ENCODE data around the gene OR5AU1.

The OR5AU1 gene

DNA sequence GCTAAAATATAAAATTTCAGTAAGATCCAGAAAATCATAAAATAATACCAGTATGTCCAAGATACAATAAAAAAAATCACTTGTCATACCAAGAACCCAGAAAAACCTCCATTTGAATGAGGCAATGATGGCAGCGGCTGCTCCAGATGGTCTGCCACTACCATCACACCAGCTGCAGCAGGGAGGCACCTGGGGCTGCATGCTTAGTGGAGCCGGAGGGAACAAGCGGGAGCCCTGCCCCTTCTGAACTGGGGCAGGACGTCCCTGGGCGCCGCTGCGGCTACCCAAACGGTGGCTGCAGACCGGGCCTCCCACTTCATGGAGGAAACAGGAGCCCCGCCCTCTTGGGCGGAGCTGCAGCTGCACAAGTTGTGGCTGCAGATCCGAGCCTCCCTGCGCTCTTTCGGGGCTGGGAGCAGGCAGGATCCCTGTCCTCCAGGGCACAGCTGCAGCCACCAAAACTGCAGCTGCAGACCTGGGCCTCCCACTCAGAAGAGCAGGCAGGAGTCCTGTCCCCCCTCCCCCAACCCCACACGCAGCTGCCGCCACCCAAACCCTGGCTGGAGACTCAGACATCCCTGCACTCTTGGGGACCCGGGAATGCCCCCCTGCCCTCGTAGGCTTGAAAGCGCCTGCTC lies 36.1 kb upstream of the OR5AU1 start:
- TF ChIP-seq, protein P1, sequence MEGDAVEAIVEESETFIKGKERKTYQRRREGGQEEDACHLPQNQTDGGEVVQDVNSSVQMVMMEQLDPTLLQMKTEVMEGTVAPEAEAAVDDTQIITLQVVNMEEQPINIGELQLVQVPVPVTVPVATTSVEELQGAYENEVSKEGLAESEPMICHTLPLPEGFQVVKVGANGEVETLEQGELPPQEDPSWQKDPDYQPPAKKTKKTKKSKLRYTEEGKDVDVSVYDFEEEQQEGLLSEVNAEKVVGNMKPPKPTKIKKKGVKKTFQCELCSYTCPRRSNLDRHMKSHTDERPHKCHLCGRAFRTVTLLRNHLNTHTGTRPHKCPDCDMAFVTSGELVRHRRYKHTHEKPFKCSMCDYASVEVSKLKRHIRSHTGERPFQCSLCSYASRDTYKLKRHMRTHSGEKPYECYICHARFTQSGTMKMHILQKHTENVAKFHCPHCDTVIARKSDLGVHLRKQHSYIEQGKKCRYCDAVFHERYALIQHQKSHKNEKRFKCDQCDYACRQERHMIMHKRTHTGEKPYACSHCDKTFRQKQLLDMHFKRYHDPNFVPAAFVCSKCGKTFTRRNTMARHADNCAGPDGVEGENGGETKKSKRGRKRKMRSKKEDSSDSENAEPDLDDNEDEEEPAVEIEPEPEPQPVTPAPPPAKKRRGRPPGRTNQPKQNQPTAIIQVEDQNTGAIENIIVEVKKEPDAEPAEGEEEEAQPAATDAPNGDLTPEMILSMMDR (IDR thresholded peaks at IDR 0.05), result no peak

DNA sequence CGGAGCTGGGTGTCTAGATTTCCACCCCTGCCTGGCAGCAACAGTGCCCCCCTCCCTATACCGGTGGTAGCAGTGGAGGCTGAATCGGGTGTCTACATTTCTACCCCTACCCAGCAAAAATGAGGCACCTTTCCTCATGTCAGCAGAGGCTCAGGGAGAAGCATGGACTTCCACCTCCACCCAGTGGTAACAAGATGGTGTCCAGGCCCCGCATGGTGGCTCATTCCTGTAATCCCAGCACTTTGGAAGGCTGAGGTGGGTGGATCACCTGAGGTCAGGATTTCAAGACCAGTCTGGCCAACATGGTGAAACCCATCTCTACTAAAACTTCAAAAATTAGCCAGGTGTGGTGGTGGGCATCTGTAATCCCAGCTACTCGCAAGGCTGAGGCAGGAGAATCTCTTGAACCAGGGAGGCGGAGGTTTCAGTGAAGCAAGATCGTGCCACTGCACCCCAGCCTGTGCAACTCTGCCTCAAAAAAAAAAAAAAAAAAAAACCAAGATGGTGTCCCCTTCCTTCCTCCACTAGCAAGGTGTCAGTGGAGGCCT lies 35.5 kb upstream of the OR5AU1 start:
- H3K4me3 ChIP-seq, result peak overlapping the region; percentile 65
- DNase-seq (ENCODE audit: low spot score), result no peak
- H3K27ac ChIP-seq, result no peak overlapping the region
- TF ChIP-seq, protein P1 (IDR thresholded peaks at IDR 0.05), result no peak

More for the DNA sequence above, 36.1 kb upstream of the OR5AU1 start:
- no peak for DNase-seq (ENCODE audit: low spot score)
- no peak overlapping the region for H3K27ac ChIP-seq
- peak overlapping the region; percentile 65 for H3K4me3 ChIP-seq

DNA sequence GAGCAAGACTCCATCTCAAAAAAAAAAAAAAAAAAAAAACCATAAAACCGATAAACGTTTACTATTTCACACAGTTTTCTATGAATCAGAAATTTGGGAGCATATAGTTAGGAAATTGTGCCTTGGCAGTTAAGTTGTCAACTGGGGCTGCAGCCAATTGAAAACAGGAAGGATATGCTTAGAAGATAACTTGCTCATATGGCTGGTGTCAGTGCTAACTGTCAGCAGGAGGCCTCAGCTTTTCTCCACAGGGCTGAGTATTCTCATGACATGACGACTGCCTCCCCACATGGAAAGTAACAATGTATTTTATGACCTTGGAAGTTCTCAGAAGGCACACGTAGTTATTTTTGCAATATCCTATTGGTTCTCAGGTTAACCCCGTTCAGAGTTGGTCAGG lies 29.6 kb upstream of the OR5AU1 start:
- no peak overlapping the region for H3K27ac ChIP-seq
- TF ChIP-seq, protein P1 (IDR thresholded peaks at IDR 0.05), result no peak
- DNase-seq (ENCODE audit: low spot score), result no peak
- no peak overlapping the region for H3K4me3 ChIP-seq

DNA sequence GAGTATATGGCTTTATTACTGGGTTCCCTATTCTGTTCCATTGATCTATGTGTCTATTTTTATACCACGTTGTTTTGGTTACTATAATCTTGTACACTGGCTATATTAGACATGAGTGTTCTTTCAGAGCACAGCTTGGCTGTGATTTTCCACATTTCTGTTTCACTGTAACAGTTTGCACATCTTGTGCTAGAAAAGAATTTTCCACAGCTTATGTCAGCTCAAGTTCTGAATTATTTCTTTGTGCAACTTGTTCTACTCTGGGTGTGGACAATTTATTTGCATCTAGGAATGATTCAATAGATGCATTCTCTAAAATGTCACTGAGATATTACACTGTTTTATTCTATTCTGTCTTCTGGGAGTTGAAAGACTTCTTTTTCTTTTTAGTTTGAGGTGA lies 28.4 kb upstream of the OR5AU1 start:
- H3K27ac ChIP-seq, result no peak overlapping the region
- no peak for DNase-seq (ENCODE audit: low spot score)
- TF ChIP-seq, protein P1 (IDR thresholded peaks at IDR 0.05), result no peak

DNA sequence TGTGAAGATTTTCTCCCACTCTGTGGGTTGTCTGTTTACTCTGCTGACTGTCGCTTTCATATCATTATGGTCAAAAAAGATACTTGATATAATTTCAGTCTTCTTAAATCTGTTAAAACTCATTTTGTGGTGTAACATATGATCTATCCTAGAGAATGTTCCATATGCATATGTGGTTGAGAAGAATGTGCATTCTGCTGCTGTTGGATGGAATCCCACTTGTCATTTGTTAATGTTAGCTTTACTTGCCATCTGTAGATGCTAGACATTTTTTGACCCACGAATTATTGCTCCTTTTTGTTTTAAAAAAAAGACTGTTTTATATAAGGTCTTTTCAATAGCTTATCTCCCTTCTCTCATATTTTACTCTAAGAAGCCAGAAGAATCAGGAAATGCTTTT lies 26.3 kb upstream of the OR5AU1 start:
- DNase-seq (ENCODE audit: low spot score), result no peak
- TF ChIP-seq, protein P1 (IDR thresholded peaks at IDR 0.05), result no peak
- Histone ChIP-seq H3K4me3 (no peak overlapping the region), H3K27ac (no peak overlapping the region)

More for the DNA sequence above, 28.4 kb upstream of the OR5AU1 start:
- no peak overlapping the region for H3K4me3 ChIP-seq

DNA sequence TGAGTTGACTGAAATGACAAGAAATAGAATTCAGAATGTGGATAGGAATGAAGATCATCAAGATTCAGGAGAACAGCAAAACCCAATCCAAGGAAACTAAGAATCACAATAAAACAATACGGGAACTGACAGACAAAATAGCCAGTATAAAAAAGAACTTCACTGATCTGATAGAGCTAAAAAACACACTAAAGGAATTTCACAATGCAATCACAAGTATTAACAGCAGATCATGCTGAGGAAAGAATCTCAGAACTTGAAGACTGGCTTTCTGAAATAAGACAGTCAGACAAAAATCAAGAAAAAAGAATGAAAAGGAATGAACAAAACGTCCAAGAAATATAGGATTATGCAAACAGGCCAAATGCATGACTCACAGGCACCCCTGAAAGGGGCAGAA lies 15.3 kb upstream of the OR5AU1 start:
- no peak overlapping the region for H3K4me3 ChIP-seq
- DNase-seq (ENCODE audit: low spot score), result no peak
- no peak overlapping the region for H3K27ac ChIP-seq
- TF ChIP-seq, protein P1 (IDR thresholded peaks at IDR 0.05), result no peak

DNA sequence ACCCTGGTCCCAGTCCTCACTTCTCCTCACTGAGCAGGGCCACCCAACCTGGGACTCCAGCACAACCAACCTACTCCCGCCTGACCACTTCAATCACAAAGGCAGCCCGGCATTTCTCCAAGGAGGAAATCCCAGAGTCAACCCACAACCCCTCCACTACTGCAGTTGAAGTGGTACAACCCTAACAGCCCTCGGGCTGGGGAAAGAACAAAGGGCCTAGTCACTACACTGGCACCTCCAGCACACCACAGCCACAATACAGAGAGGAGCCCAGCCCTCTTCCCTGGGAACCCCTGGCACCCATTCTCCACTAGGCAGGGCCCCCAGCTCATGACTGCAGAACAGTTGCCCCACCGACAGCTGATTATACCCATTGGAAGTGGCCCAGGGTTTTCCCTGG lies 13.7 kb upstream of the OR5AU1 start:
- TF ChIP-seq, protein P1 (IDR thresholded peaks at IDR 0.05), result no peak
- H3K4me3 ChIP-seq, result no peak overlapping the region
- no peak for DNase-seq (ENCODE audit: low spot score)
- no peak overlapping the region for H3K27ac ChIP-seq
